ENCODE results near the gene RIPK4. TPM values are rescaled to one million over a fixed set of nuclear protein-coding genes. Genes with fewer than 3 reads are reported as not detected.

The RIPK4 gene
- total RNA-seq, 1 donor from 2014 or later: 6.4 TPM

DNA sequence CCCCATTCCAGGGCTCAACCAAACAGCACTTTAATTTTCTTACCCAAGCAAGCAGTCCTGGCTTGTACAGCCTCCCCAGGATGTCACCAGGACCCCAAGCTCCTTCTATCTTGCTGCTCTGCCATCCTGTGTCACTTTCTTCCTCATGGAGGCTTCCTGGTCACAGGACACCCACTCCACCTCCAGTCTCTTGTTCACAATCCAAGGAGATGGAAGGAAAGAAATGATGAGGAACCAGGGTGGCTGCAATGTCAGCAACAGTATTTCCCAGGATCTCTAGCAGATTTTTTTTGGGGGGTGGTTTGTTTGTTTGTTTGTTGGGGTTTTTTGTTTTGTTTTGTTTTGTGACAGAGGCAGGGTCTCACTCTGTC, 58.9 kb downstream of the RIPK4 start:
- intact Hi-C loops (cut with DNase I): no loop called here
- no peak for DNase-seq (ENCODE audit: low spot score in 2 of 2)
- Histone ChIP-seq H3K4me1 (no peaks in the 10 kb centered on the region), H3K4me3 (no peak overlapping the region), H3K36me3 (no peaks in the 10 kb centered on the region), H3K9me3 (no peaks in the 10 kb centered on the region), H3K27me3 (no peaks in the 10 kb centered on the region), H3K27ac (no peak overlapping the region)
- TF ChIP-seq, protein P1, sequence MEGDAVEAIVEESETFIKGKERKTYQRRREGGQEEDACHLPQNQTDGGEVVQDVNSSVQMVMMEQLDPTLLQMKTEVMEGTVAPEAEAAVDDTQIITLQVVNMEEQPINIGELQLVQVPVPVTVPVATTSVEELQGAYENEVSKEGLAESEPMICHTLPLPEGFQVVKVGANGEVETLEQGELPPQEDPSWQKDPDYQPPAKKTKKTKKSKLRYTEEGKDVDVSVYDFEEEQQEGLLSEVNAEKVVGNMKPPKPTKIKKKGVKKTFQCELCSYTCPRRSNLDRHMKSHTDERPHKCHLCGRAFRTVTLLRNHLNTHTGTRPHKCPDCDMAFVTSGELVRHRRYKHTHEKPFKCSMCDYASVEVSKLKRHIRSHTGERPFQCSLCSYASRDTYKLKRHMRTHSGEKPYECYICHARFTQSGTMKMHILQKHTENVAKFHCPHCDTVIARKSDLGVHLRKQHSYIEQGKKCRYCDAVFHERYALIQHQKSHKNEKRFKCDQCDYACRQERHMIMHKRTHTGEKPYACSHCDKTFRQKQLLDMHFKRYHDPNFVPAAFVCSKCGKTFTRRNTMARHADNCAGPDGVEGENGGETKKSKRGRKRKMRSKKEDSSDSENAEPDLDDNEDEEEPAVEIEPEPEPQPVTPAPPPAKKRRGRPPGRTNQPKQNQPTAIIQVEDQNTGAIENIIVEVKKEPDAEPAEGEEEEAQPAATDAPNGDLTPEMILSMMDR (IDR thresholded peaks at IDR 0.05): no peak

DNA sequence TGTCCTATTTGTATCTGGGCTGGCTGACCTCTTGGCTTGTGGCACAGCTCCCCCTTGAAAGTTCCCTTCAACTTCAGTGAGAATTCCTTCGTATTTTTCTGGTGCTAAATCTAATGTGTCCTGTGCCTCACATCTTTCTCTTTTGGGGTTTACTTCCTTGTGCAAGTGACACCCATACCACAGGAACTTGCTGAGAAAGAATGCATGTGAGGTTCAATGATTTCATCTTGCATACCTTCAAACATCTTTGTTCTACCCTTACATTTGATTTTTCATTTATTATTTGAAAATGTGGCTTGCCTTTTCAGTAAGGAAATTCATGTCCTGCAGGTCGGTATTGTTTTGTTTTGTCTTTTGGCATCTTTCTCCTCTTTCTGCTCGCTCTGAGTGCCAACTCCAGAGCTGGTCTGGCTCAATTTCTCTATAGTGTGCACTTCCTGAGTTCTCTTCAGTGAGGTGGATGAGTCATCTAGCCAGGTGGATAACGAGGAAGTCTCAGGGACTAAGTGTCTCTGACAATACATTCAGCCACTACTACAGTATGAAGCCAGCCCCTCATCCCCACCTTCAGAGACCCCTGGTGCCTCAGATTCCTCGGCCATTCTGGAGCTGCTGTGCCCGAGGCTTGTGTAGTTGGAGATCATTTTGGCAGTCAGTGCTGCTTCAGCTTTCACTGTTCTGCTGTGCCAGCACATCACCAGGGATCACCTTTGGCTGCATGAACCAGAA, 59.5 kb downstream of the RIPK4 start:
- Histone ChIP-seq H3K27ac (no peak overlapping the region), H3K9me3 (no peaks in the 10 kb centered on the region), H3K4me3 (no peak overlapping the region), H3K27me3 (no peaks in the 10 kb centered on the region), H3K4me1 (no peaks in the 10 kb centered on the region), H3K36me3 (no peaks in the 10 kb centered on the region)
- intact Hi-C loops (cut with DNase I): no loop called here
- TF ChIP-seq, protein P1 (IDR thresholded peaks at IDR 0.05): no peak
- no peak for DNase-seq (ENCODE audit: low spot score in 2 of 2)

DNA sequence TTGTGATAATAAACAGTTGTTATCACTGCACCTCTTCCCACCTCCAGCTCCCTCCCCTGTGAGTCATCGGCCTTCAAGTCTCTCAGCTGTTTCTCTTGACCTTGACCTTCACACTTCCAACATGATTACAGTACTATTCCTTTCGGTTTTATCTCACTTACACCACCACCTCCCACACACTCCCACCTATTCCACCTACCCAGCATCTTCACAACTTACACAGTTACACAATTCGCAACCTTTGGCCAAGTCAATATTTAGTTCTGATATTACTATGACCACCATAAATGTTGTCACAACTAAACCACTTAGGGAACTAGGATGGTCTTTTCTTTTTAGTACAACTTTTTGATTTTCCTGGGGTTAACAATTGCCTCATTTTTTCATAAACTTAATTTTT, 60.2 kb downstream of the RIPK4 start:
- Histone ChIP-seq H3K27me3 (no peaks in the 10 kb centered on the region), H3K36me3 (no peaks in the 10 kb centered on the region), H3K4me1 (no peaks in the 10 kb centered on the region), H3K9me3 (no peaks in the 10 kb centered on the region), H3K4me3 (no peak overlapping the region), H3K27ac (no peak overlapping the region)
- no peak for DNase-seq (ENCODE audit: low spot score in 2 of 2)
- intact Hi-C loops (cut with DNase I): no loop called here
- TF ChIP-seq, protein P1 (IDR thresholded peaks at IDR 0.05): no peak

DNA sequence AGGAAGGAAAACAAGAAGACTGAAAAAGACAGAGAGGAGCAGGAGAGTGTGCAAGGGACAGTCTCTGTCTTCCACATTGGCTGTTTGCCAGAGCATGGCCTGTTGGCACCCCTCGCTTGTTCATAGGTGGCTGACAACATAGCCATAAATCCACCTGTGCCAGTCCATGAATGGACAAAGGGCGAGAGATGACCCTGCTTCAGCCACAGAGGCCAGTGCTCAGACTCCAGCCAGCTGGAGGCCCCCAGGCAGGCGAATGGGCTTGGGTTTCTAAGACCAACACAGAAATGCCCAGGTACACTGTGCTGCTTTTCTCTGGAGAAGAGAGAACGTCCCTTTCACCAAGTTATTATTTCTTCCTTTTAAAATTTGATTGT, 60.6 kb downstream of the RIPK4 start:
- intact Hi-C loops (cut with DNase I): no loop called here
- Histone ChIP-seq H3K27me3 (no peaks in the 10 kb centered on the region), H3K36me3 (no peaks in the 10 kb centered on the region), H3K9me3 (no peaks in the 10 kb centered on the region), H3K27ac (no peak overlapping the region), H3K4me3 (no peak overlapping the region), H3K4me1 (no peaks in the 10 kb centered on the region)
- no peak for DNase-seq (ENCODE audit: low spot score in 2 of 2)
- TF ChIP-seq, protein P1 (IDR thresholded peaks at IDR 0.05): no peak

DNA sequence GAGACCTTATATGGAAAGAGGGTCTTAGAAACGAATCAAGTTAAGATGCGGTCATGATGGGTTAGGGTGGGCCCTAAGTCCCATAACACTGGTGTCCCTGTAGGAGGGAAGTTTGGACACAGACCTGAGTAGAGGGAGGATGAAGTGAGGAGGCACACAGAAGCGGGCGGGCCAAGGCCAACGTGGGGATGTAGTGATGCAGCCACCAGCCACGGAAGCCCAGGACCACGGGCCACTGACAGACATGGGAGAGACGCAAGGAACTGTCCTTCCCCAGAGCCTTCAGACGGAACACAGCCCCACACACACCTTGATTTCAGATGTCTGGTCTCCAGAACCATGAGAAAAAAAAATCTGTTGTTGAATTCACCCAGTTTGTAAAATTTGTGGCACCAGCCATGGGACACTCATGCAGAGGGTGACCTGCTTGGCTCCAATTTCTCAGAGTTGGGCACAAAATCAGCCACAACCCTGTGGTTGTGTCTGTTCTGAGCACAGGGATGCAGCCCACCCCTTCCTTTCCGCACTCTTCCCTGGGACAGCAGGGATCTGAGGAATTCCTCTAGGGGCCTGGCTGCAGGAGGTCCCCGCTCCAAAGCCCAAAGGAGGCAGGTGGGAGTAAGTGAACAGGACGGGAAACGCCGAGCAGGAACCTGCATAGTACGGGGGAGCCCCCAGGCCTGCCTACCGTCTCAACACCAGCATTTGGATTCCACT, 61.1 kb downstream of the RIPK4 start:
- Histone ChIP-seq H3K4me1 (no peaks in the 10 kb centered on the region), H3K27ac (no peak overlapping the region)

More for the DNA sequence above, 61.1 kb downstream of the RIPK4 start:
- TF ChIP-seq, protein P1 (IDR thresholded peaks at IDR 0.05): no peak
- Histone ChIP-seq H3K36me3 (no peaks in the 10 kb centered on the region), H3K4me3 (no peak overlapping the region), H3K9me3 (no peaks in the 10 kb centered on the region), H3K27me3 (no peaks in the 10 kb centered on the region)
- intact Hi-C loops (cut with DNase I): no loop called here
- DNase-seq (ENCODE audit: low spot score in 2 of 2): no peak

Data from ascending aorta (tissue), 2 donors.